H9 (cell line): ENCODE data around the gene BEGAIN. TPM values are rescaled to one million over a fixed set of nuclear protein-coding genes. Genes with fewer than 3 reads are reported as not detected.

Source experiments
- DNase-seq: peaks from one replicate; pipeline ENCODE4 v3.0.0-alpha.2; 2017
- H2AFZ ChIP-seq: one replicate; pipeline ENCODE4 v1.6.1; 2013; ENCODE audit warnings: mild to moderate bottlenecking, low read length, control low read depth, moderate library complexity
- H2AK5ac ChIP-seq: 2 replicates; pipeline ENCODE4 v1.6.1; 2013; ENCODE audit warnings: low read length, control low read depth, mixed read lengths; ENCODE audit not compliant: insufficient read length
- H2BK120ac ChIP-seq: one replicate; pipeline ENCODE4 v1.6.1; 2013; ENCODE audit warnings: low read depth, mild to moderate bottlenecking, low read length, control low read depth, inconsistent platforms; ENCODE audit not compliant: poor library complexity, severe bottlenecking
- H2BK12ac ChIP-seq: 2 replicates; pipeline ENCODE4 v1.6.1; 2013; ENCODE audit warnings: low read length, control low read depth, mixed read lengths, low read depth; ENCODE audit not compliant: insufficient read length
- H2BK15ac ChIP-seq: 2 replicates; pipeline ENCODE4 v1.6.1; 2013; ENCODE audit warnings: low read depth, low read length, control low read depth
- H2BK20ac ChIP-seq: one replicate; pipeline ENCODE4 v1.6.1; 2013; ENCODE audit warnings: low read depth, mild to moderate bottlenecking, low read length, control low read depth, inconsistent platforms; ENCODE audit not compliant: poor library complexity, severe bottlenecking
- H2BK5ac ChIP-seq: 2 replicates; pipeline ENCODE4 v1.6.1; 2013; ENCODE audit warnings: low read length, control low read depth, mixed read lengths; ENCODE audit not compliant: insufficient read length
- H3K14ac ChIP-seq: 2 replicates; pipeline ENCODE4 v1.6.1; 2013; ENCODE audit warnings: low read length, control low read depth; ENCODE audit not compliant: insufficient read depth
- H3K18ac ChIP-seq: 2 replicates; pipeline ENCODE4 v1.6.1; 2013; ENCODE audit warnings: low read depth, mild to moderate bottlenecking, mixed read lengths, low read length, control low read depth; ENCODE audit not compliant: insufficient read length
- H3K23ac ChIP-seq: 2 replicates; pipeline ENCODE4 v1.6.1; 2013; ENCODE audit warnings: low read length, control low read depth, mixed read lengths, low read depth; ENCODE audit not compliant: insufficient read length
- H3K23me2 ChIP-seq: 2 replicates; pipeline ENCODE4 v1.6.1; 2013; ENCODE audit warnings: low read depth, mild to moderate bottlenecking, mixed read lengths, low read length, control low read depth; ENCODE audit not compliant: insufficient read length, poor library complexity, severe bottlenecking
- H3K27ac ChIP-seq: 2 replicates; pipeline ENCODE4 v1.5.1; 2013; ENCODE audit warnings: low read length, control low read depth, mixed read lengths, low read depth; ENCODE audit not compliant: insufficient read length
- H3K27me3 ChIP-seq: 2 replicates; pipeline ENCODE4 v1.6.1; 2013; ENCODE audit warnings: low read length, control low read depth, inconsistent platforms; ENCODE audit not compliant: insufficient read depth
- H3K4ac ChIP-seq: 2 replicates; pipeline ENCODE4 v1.6.1; 2013; ENCODE audit warnings: low read depth, mild to moderate bottlenecking, control low read depth, inconsistent platforms, low read length, moderate library complexity
- H3K4me1 ChIP-seq: 2 replicates; pipeline ENCODE4 v1.6.1; 2013; ENCODE audit warnings: low read length, control low read depth, inconsistent platforms; ENCODE audit not compliant: insufficient read depth
- H3K4me2 ChIP-seq: 2 replicates; pipeline ENCODE4 v1.6.1; 2013; ENCODE audit warnings: low read length, control low read depth, mixed read lengths; ENCODE audit not compliant: insufficient read length, insufficient read depth
- H3K56ac ChIP-seq: 2 replicates; pipeline ENCODE4 v1.6.1; 2013; ENCODE audit warnings: low read depth, mild to moderate bottlenecking, mixed read lengths, low read length, control low read depth; ENCODE audit not compliant: insufficient read length
- H3K79me1 ChIP-seq: 2 replicates; pipeline ENCODE4 v1.6.1; 2013; ENCODE audit warnings: low read depth, mild to moderate bottlenecking, moderate library complexity, low read length, control low read depth, inconsistent platforms; ENCODE audit not compliant: insufficient read depth, poor library complexity, severe bottlenecking
- H3K79me2 ChIP-seq: 2 replicates; pipeline ENCODE4 v1.6.1; 2013; ENCODE audit warnings: low read length, control low read depth, inconsistent platforms; ENCODE audit not compliant: insufficient read depth
- H3K9ac ChIP-seq: 2 replicates; pipeline ENCODE4 v1.6.1; 2013; ENCODE audit warnings: low read length, control low read depth, mixed read lengths; ENCODE audit not compliant: insufficient read length; ENCODE audit errors: extremely low read depth
- H3K9me3 ChIP-seq: one replicate; pipeline ENCODE4 v1.6.1; 2013; ENCODE audit warnings: low read depth, low read length, inconsistent platforms; ENCODE audit not compliant: control insufficient read depth
- H3T11ph ChIP-seq: one replicate; pipeline ENCODE4 v1.6.1; 2013; ENCODE audit warnings: mild to moderate bottlenecking, low read length, control low read depth, inconsistent platforms
- H4K20me1 ChIP-seq: one replicate; pipeline ENCODE4 v1.6.1; 2013; ENCODE audit not compliant: control insufficient read depth, insufficient read length, insufficient read depth
- H4K5ac ChIP-seq: 2 replicates; pipeline ENCODE4 v1.6.1; 2013; ENCODE audit warnings: low read depth, mild to moderate bottlenecking, mixed read lengths, low read length, control low read depth; ENCODE audit not compliant: insufficient read length
- H4K8ac ChIP-seq: replicated peaks from 2 replicates; pipeline ENCODE4 v1.6.1; 2013; ENCODE audit warnings: low read length, control low read depth, mixed read lengths, low read depth; ENCODE audit not compliant: insufficient read length
- H4K91ac ChIP-seq: 2 replicates; pipeline ENCODE4 v1.6.1; 2013; ENCODE audit warnings: low read depth, mild to moderate bottlenecking, moderate library complexity, mixed read lengths, low read length, control low read depth; ENCODE audit not compliant: insufficient read length
- H3K27ac Mint-ChIP-seq, 3 experiments: 2 replicates in 2 of 3; 3 replicates in 1 of 3; pipeline ENCODE4 v1.8.0; 2020 to 2021; ENCODE audit warnings: mixed read lengths in 3 of 3, mild to moderate bottlenecking in 1 of 3, moderate library complexity in 1 of 3
- H3K27me3 Mint-ChIP-seq: 2 replicates; pipeline ENCODE4 v1.8.0; 2021; ENCODE audit warnings: low read depth, mild to moderate bottlenecking, moderate library complexity, mixed read lengths
- H3K36me3 Mint-ChIP-seq, 3 experiments: 2 replicates in 2 of 3; 3 replicates in 1 of 3; pipeline ENCODE4 v1.8.0; 2020 to 2021; ENCODE audit warnings: low read depth in 3 of 3, mixed read lengths in 3 of 3; ENCODE audit not compliant: insufficient read depth in 1 of 3
- H3K4me1 Mint-ChIP-seq, 2 experiments: 2 replicates each; pipeline ENCODE4 v1.8.0; 2020; ENCODE audit warnings: mixed read lengths in 2 of 2
- H3K4me3 Mint-ChIP-seq, 2 experiments: 2 replicates in 1 of 2; 3 replicates in 1 of 2; pipeline ENCODE4 v1.8.0; 2020 to 2021; ENCODE audit warnings: mild to moderate bottlenecking in 2 of 2, mixed read lengths in 2 of 2, moderate library complexity in 1 of 2
- H3K9me3 Mint-ChIP-seq, 2 experiments: 2 replicates in 1 of 2; 3 replicates in 1 of 2; pipeline ENCODE4 v1.8.0; 2020; ENCODE audit warnings: mild to moderate bottlenecking in 2 of 2, mixed read lengths in 2 of 2, moderate library complexity in 1 of 2
- WGBS: extraction: QIAGEN DNeasy Blood & Tissue Kit; methylation state at CpG from one replicate; pipeline ENCODE4 v1.1.7; 2013; ENCODE audit warnings: missing lambda C conversion rate, low lambda C conversion rate, mixed read lengths; ENCODE audit not compliant: insufficient read length; ENCODE audit errors: extremely low coverage; 5-methylcytosine and 5-hydroxymethylcytosine counted together
- total RNA-seq: library from RNA; stranded (reverse); gene quantifications from 2 replicates; pipeline ENCODE4 v1.2.1, GENCODE V29; 2021
- TF ChIP-seq, protein P1 (sequence below): fragments of 200-600 bp; sonication (generic); conservative IDR thresholded peaks from 3 replicates; pipeline ENCODE4 v1.8.0; 2021; ENCODE audit warnings: antibody characterized with exemption, mild to moderate bottlenecking

The BEGAIN gene
- total RNA-seq, 1 experiment from 2014 or later = 2.6 TPM

DNA sequence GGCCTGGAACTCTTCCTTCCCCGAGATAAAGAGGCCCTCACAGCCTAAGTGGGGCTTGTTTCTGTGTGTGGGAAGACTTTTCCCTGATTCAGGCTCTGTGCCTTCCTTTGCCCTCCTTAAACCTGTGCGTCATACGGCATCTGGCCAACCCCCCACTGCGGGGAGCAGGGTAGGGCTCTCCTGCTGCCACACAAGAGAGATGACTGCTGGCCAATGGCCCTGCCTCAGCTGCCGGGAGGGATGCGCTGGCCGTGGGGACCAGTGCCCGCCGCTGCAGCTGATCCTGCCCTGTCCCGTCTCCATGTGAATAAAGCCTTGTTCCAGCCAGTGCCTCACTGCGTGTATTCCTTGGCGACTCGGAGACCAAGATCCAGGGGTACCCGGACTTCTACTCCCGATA lies 42.5 kb upstream of the BEGAIN start:
- no peaks in the 10 kb centered on the region for H3K36me3 Mint-ChIP-seq
- Histone ChIP-seq H3T11ph (no peak overlapping the region), H3K23ac (no peak overlapping the region), H2BK15ac (no peak overlapping the region), H3K27me3 (no peaks in the 10 kb centered on the region; the same call in 1 of the 2 replicates), H3K18ac (no peak overlapping the region), H4K91ac (no peak overlapping the region), H2BK120ac (no peak overlapping the region), H3K14ac (no peak overlapping the region), H4K8ac (no peak overlapping the region), H2BK20ac (no peak overlapping the region), H3K9me3 (no peaks in the 10 kb centered on the region), H3K4ac (no peak overlapping the region), H2BK12ac (no peak overlapping the region), H2AFZ (no peak overlapping the region), H3K4me2 (no peak overlapping the region), H3K27ac (no peak overlapping the region), H4K5ac (no peak overlapping the region), H3K79me1 (no peaks in the 10 kb centered on the region), H3K4me1 (no peaks in the 10 kb centered on the region), H3K56ac (no peak overlapping the region), H2BK5ac (no peak overlapping the region), H4K20me1 (no peaks in the 10 kb centered on the region), H3K23me2 (no peaks in the 10 kb centered on the region), H3K9ac (no peak overlapping the region), H2AK5ac (no peak overlapping the region), H3K79me2 (no peaks in the 10 kb centered on the region)
- DNase-seq = no peak
- no CpG with 5 or more reads among the region's 15 CpGs for WGBS
- H3K9me3 Mint-ChIP-seq = no peaks in the 10 kb centered on the region; a peak in 1 of 5 replicates
- H3K4me1 Mint-ChIP-seq = no peaks in the 10 kb centered on the region
- TF ChIP-seq, protein P1, sequence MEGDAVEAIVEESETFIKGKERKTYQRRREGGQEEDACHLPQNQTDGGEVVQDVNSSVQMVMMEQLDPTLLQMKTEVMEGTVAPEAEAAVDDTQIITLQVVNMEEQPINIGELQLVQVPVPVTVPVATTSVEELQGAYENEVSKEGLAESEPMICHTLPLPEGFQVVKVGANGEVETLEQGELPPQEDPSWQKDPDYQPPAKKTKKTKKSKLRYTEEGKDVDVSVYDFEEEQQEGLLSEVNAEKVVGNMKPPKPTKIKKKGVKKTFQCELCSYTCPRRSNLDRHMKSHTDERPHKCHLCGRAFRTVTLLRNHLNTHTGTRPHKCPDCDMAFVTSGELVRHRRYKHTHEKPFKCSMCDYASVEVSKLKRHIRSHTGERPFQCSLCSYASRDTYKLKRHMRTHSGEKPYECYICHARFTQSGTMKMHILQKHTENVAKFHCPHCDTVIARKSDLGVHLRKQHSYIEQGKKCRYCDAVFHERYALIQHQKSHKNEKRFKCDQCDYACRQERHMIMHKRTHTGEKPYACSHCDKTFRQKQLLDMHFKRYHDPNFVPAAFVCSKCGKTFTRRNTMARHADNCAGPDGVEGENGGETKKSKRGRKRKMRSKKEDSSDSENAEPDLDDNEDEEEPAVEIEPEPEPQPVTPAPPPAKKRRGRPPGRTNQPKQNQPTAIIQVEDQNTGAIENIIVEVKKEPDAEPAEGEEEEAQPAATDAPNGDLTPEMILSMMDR = no peak
- H3K4me3 Mint-ChIP-seq = no peak overlapping the region
- H3K27ac Mint-ChIP-seq = no peak overlapping the region
- peaks cover 29% of the 10 kb centered on the region for H3K27me3 Mint-ChIP-seq
